NCI-H460 (cell line): ENCODE data around the gene ZFP37. TPM values are rescaled to one million over a fixed set of nuclear protein-coding genes. Genes with fewer than 3 reads are reported as not detected.
"Not testable (repeated sequence)": the region's sequence is repeated elsewhere in the genome, so short reads cannot be mapped to it uniquely, and the experiment has no call there.

Source experiments
- DNase-seq: peaks from one replicate; pipeline ENCODE4 v3.0.0-alpha.2; 2016; ENCODE audit warnings: low read depth; ENCODE audit errors: extremely low read depth
- polyA plus RNA-seq: library from polyadenylated mRNA; depleted of rRNA; stranded (reverse); fragments of >200 nt; gene quantifications from 2 replicates; pipeline ENCODE4 v1.2.3, GENCODE V29; 2014; cell fraction: nucleus; rRNA removed
- total RNA-seq: library from RNA; depleted of rRNA; stranded (reverse); fragments of >200 nt; shearing (Covaris generic); gene quantifications from 2 replicates; pipeline ENCODE4 v1.2.3, GENCODE V29; 2014; rRNA removed

Gene ZFP37
- total RNA-seq, result not detected in 2 replicates
- not detected in 2 replicates for polyA plus RNA-seq

GRCh38 chr9:113056191-113057106 is at the start of gene ZFP37:
Gene ZFP37 (minus strand): TSS chr9:113056724. CDS start chr9:113056688, 36 bp downstream.
- no peak for DNase-seq

- not testable (repeated sequence) for DNase-seq
These were observed 48.8 kb upstream of the ZFP37 start for GRCh38 chr9:113105345-113105744.

GRCh38 chr9:113095561-113095960 is 39.0 kb upstream of the ZFP37 start:
- DNase-seq, result no peak

- not testable (repeated sequence) for DNase-seq
These were observed 33.4 kb upstream of the ZFP37 start for GRCh38 chr9:113089924-113090323.

GRCh38 chr9:113089143-113089505 is 32.6 kb upstream of the ZFP37 start:
- not testable (repeated sequence) for DNase-seq

- not testable (repeated sequence) for DNase-seq
These were observed 32.1 kb upstream of the ZFP37 start for GRCh38 chr9:113088456-113089142.

- not testable (repeated sequence) for DNase-seq
These were observed 6.4 kb upstream of the ZFP37 start for GRCh38 chr9:113062932-113063310.

GRCh38 chr9:113062256-113062931 is 5.9 kb upstream of the ZFP37 start:
- DNase-seq, result not testable (repeated sequence)

- not testable (repeated sequence) for DNase-seq
These were observed 4.7 kb upstream of the ZFP37 start for GRCh38 chr9:113061072-113061850.

- DNase-seq, result not testable (repeated sequence)
These were observed 3.2 kb upstream of the ZFP37 start for GRCh38 chr9:113059581-113060284.

- DNase-seq, result no peak
These were observed 669 bp upstream of the ZFP37 start for GRCh38 chr9:113057193-113057592.

- no peak for DNase-seq
These were observed 13.5 kb downstream of the ZFP37 start for GRCh38 chr9:113042884-113043657.

- DNase-seq, result no peak
These were observed 30.3 kb downstream of the ZFP37 start for GRCh38 chr9:113026200-113026599.

- DNase-seq, result no peak
These were observed 38.3 kb downstream of the ZFP37 start for GRCh38 chr9:113018247-113018646.

- no peak for DNase-seq
These were observed 44.0 kb downstream of the ZFP37 start for GRCh38 chr9:113012492-113012891.

- DNase-seq, result no peak
These were observed 44.6 kb downstream of the ZFP37 start, which contains the start of gene ZNF883 for GRCh38 chr9:113011911-113012381. Gene ZNF883 (minus strand): TSS chr9:113012192.

GRCh38 chr9:113005777-113006176 is 50.7 kb downstream of the ZFP37 start:
- no peak for DNase-seq

- no peak for DNase-seq
These were observed 59.1 kb downstream of the ZFP37 start for GRCh38 chr9:112997236-112997941.
